Prostate gland (tissue), 2 donors: Measurements from ENCODE around the gene BCL2L1.

ENCODE experiments used
- POLR2AphosphoS5 ChIP-seq: sonication (generic); formaldehyde crosslinking; IDR thresholded peaks from one replicate; pipeline ENCODE4 v1.6.1; 2017; ENCODE audit warnings: antibody characterized with exemption
- TF ChIP-seq, protein P1 (sequence below), 4 experiments: fragments of 200-600 bp in 2 of 4; fragments of 450-650 bp in 2 of 4; sonication (generic) in 2 of 4; IDR thresholded peaks; 1 replicate in 3 of 4; 2 replicates in 1 of 4; pipeline ENCODE4 v1.5.1; 2016 to 2019; ENCODE audit warnings: antibody characterized with exemption in 4 of 4, mild to moderate bottlenecking in 2 of 4, moderate library complexity in 2 of 4

DNA sequence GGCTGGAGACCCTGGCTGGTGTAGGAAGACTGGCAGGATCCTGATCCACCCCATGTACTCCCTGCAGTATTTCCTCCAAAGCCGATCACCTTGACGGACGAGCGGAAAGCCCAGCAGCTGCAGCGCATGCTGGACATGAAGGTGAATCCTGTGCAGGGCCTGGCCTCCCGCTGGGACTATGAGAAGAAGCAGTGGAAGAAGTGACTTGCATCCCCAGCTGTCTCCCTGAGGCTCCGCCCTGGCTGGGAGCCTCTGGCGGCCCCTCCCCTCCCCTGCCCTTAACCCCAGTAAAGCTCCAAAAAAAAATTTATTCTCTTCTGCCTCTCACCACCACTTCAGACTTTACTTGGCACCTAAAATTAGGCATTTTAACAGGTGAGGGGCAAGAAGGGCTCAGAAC, 78.0 kb downstream of the BCL2L1 start:
- TF ChIP-seq POLR2AphosphoS5 = no peak
- TF ChIP-seq, protein P1, sequence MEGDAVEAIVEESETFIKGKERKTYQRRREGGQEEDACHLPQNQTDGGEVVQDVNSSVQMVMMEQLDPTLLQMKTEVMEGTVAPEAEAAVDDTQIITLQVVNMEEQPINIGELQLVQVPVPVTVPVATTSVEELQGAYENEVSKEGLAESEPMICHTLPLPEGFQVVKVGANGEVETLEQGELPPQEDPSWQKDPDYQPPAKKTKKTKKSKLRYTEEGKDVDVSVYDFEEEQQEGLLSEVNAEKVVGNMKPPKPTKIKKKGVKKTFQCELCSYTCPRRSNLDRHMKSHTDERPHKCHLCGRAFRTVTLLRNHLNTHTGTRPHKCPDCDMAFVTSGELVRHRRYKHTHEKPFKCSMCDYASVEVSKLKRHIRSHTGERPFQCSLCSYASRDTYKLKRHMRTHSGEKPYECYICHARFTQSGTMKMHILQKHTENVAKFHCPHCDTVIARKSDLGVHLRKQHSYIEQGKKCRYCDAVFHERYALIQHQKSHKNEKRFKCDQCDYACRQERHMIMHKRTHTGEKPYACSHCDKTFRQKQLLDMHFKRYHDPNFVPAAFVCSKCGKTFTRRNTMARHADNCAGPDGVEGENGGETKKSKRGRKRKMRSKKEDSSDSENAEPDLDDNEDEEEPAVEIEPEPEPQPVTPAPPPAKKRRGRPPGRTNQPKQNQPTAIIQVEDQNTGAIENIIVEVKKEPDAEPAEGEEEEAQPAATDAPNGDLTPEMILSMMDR (IDR thresholded peaks at IDR 0.05) = no peak
